ENCODE data around the gene SYNDIG1L.

The SYNDIG1L gene

DNA sequence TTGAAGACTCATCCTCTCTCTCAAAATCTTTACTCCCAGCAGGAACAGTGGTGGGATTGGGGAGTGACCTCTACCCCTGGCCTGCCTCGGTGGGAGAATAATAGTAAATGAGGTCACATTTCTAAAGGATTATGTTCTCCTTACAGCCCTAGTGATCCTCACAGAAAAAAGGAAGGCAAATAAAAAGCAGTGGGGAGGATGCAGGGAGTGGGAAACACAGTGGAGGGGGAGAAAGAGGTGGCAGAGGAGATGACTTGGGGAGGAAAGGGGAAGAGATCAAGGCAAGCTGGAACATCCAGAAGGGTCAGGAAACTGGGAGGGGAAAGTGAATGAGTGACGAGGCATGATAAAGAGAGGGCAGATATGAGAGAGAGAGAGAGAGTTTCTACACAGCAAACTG lies 8.3 kb upstream of the SYNDIG1L start:
- Histone ChIP-seq H3K4me1 (ENCODE audit: insufficient read depth, poor library complexity, severe bottlenecking) (no peaks in the 10 kb centered on the region), H3K27ac (ENCODE audit: poor library complexity, severe bottlenecking) (no peak overlapping the region), H3K27me3 (ENCODE audit: insufficient read depth, poor library complexity, severe bottlenecking) (peaks cover 25% of the 10 kb centered on the region), H3K36me3 (ENCODE audit: low read depth) (no peaks in the 10 kb centered on the region), H3K4me3 (ENCODE audit: severe bottlenecking) (no peak overlapping the region), H3K9me3 (ENCODE audit: severe bottlenecking) (no peaks in the 10 kb centered on the region)
- TF ChIP-seq, protein P1, sequence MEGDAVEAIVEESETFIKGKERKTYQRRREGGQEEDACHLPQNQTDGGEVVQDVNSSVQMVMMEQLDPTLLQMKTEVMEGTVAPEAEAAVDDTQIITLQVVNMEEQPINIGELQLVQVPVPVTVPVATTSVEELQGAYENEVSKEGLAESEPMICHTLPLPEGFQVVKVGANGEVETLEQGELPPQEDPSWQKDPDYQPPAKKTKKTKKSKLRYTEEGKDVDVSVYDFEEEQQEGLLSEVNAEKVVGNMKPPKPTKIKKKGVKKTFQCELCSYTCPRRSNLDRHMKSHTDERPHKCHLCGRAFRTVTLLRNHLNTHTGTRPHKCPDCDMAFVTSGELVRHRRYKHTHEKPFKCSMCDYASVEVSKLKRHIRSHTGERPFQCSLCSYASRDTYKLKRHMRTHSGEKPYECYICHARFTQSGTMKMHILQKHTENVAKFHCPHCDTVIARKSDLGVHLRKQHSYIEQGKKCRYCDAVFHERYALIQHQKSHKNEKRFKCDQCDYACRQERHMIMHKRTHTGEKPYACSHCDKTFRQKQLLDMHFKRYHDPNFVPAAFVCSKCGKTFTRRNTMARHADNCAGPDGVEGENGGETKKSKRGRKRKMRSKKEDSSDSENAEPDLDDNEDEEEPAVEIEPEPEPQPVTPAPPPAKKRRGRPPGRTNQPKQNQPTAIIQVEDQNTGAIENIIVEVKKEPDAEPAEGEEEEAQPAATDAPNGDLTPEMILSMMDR (IDR thresholded peaks at IDR 0.05; ENCODE audit: poor library complexity, severe bottlenecking) = no peak
- ATAC-seq (ENCODE audit: low read depth) (no peak), DNase-seq (ENCODE audit: low spot score) (no peak)

DNA sequence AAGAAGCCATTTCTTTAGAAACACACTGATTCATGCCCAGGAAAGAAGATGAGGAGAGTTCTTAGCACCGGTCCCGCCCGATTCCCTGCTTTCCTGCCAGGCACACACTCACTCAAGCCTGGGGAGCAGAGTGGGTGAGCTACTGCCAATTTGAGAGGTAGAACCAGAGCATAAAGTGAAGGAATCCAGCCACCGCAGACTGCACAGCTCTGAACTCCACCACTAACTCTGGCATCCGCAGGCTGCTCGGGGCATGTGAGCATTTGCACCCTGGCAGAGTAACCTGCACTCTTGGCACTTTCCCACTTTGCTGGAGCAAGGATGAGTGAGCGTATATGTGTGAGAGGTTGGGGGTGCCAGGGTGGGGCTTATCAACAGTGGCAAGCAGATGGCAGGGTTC lies 4.0 kb upstream of the SYNDIG1L start:
- no peaks in the 10 kb centered on the region for H3K9me3 ChIP-seq (ENCODE audit: severe bottlenecking)
- ATAC-seq (ENCODE audit: low read depth) = no peak
- H3K27me3 ChIP-seq (ENCODE audit: insufficient read depth, poor library complexity, severe bottlenecking) = peaks cover 43% of the 10 kb centered on the region
- no peaks in the 10 kb centered on the region for H3K4me1 ChIP-seq (ENCODE audit: insufficient read depth, poor library complexity, severe bottlenecking)
- no peaks in the 10 kb centered on the region for H3K36me3 ChIP-seq (ENCODE audit: low read depth)
- H3K4me3 ChIP-seq (ENCODE audit: severe bottlenecking) = no peak overlapping the region
- TF ChIP-seq, protein P1 (IDR thresholded peaks at IDR 0.05; ENCODE audit: poor library complexity, severe bottlenecking) = no peak
- no peak for DNase-seq (ENCODE audit: low spot score)
- H3K27ac ChIP-seq (ENCODE audit: poor library complexity, severe bottlenecking) = no peak overlapping the region

DNA sequence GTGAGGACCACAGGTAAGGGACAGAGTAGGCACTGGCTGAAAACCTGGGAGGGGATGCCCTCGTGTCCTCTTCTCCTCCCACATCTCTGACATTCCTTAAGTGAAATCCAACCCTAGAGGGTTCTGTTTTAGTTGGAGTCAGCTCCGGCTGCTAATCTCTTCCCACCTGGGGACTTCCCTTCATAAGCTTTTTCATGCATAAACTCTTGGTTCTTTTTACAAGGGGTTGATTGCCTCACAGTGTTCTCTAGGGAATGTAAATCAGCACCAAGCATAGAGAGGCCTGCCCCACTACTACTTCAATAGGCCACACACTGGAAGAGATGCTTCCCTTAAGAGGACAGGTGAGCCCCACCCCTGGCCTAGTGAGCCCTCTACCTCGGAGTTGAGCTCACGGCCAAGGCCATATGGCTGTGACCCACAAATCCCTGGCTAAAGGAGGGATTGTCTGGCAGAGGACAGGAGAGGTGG lies 3.2 kb upstream of the SYNDIG1L start:
- TF ChIP-seq, protein P1 (IDR thresholded peaks at IDR 0.05; ENCODE audit: poor library complexity, severe bottlenecking) = no peak
- Histone ChIP-seq H3K4me1 (ENCODE audit: insufficient read depth, poor library complexity, severe bottlenecking) (no peaks in the 10 kb centered on the region), H3K27ac (ENCODE audit: poor library complexity, severe bottlenecking) (no peak overlapping the region), H3K36me3 (ENCODE audit: low read depth) (no peaks in the 10 kb centered on the region), H3K27me3 (ENCODE audit: insufficient read depth, poor library complexity, severe bottlenecking) (peaks cover 46% of the 10 kb centered on the region), H3K9me3 (ENCODE audit: severe bottlenecking) (no peaks in the 10 kb centered on the region), H3K4me3 (ENCODE audit: severe bottlenecking) (no peak overlapping the region)
- DNase-seq (ENCODE audit: low spot score) (no peak), ATAC-seq (ENCODE audit: low read depth) (no peak)

DNA sequence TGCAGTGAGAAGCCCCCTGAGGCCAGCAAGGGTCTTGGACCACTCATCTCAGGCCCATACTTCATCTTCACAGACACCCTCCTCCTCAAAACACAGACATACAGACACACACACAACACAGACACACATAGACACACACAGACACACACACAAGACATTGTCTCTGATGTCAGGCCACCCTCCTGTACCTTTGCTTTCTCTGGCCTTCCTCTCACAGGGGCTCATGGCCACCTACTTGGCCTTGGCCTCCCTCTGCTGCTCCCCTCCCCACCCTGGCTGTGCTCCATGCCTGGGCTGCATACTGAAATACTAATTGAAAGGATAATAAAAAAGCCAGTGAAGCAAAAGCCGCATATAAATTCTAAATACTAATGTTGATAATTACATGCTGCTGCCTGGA lies 1.6 kb upstream of the SYNDIG1L start:
- H3K4me3 ChIP-seq (ENCODE audit: severe bottlenecking) = no peak overlapping the region
- no peak overlapping the region for H3K27ac ChIP-seq (ENCODE audit: poor library complexity, severe bottlenecking)
- H3K4me1 ChIP-seq (ENCODE audit: insufficient read depth, poor library complexity, severe bottlenecking) = no peaks in the 10 kb centered on the region
- ATAC-seq (ENCODE audit: low read depth) (no peak), DNase-seq (ENCODE audit: low spot score) (no peak)
- TF ChIP-seq, protein P1 (IDR thresholded peaks at IDR 0.05; ENCODE audit: poor library complexity, severe bottlenecking) = no peak
- H3K27me3 ChIP-seq (ENCODE audit: insufficient read depth, poor library complexity, severe bottlenecking) = peaks cover 44% of the 10 kb centered on the region
- H3K36me3 ChIP-seq (ENCODE audit: low read depth) = no peaks in the 10 kb centered on the region
- no peaks in the 10 kb centered on the region for H3K9me3 ChIP-seq (ENCODE audit: severe bottlenecking)

DNA sequence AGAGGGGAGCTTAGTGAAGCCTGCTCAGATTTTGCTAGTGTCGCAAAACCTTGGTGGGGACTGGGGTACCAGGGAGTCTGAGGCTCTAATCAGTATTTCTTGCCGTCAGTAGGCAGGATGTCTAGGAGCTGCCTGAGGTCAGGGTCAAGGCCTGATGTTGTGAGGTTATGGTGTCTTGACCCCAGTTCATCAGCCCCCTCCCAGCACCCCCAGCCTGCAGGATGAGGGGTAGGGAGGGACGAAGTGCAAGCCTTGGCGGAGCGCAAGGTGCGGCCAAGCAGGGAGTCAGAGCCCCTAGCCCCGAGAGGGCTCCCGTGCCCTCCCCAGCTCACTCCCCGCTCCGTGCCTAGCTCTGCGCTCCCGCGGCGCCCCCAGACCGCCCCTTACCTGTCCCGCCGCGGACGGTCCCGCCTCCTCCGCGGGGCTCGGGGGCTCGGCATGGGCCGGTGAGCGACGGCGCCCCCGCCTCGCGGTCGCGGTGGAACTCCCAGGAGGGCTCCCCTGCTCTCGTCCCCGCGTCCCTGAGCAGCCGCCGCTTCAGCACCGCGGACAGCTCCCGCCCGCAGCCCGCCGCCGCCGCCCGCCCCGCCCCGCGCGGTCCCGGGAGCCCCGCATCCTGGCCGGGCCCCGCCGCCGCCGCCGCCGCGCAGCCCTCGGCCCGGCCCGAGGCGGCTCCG lies 347 bp downstream of the SYNDIG1L start:
- Histone ChIP-seq H3K4me1 (ENCODE audit: insufficient read depth, poor library complexity, severe bottlenecking) (no peaks in the 10 kb centered on the region), H3K27ac (ENCODE audit: poor library complexity, severe bottlenecking) (no peak overlapping the region), H3K27me3 (ENCODE audit: insufficient read depth, poor library complexity, severe bottlenecking) (peaks cover 61% of the 10 kb centered on the region), H3K9me3 (ENCODE audit: severe bottlenecking) (no peaks in the 10 kb centered on the region), H3K36me3 (ENCODE audit: low read depth) (no peaks in the 10 kb centered on the region), H3K4me3 (ENCODE audit: severe bottlenecking) (no peak overlapping the region)
- TF ChIP-seq, protein P1 (IDR thresholded peaks at IDR 0.05; ENCODE audit: poor library complexity, severe bottlenecking) = no peak
- ATAC-seq (ENCODE audit: low read depth) = peak; percentile 77
- DNase-seq (ENCODE audit: low spot score) = no peak

All from RWPE2 (cell line).